H1 (cell line): ENCODE data around the gene MAP2K5. TPM values are rescaled to one million over a fixed set of nuclear protein-coding genes. Genes with fewer than 3 reads are reported as not detected.
A peak's percentile ranks its signal among the peaks of the same experiment; 100 is the strongest.

Experiments used
- CTCF ChIA-PET: fragments of 300-600 bp; sonication (Branson Sonifier 250); formaldehyde crosslinking; loops from one replicate; lab custom pipeline; 2021; ENCODE audit not compliant: partially characterized antibody; lab: Charles Lee
- POLR2A ChIA-PET: fragments of 300-600 bp; sonication (Branson Sonifier 250); formaldehyde crosslinking; loops from one replicate; lab custom pipeline; 2021; ENCODE audit warnings: inconsistent platforms; ENCODE audit not compliant: partially characterized antibody; lab: Charles Lee
- DNase-seq, 2 experiments: peaks; one replicate each; pipeline versions ENCODE4 v3.0.0 to v3.0.0-alpha.2; 2010 to 2022; ENCODE audit warnings: low spot score in 2 of 2, low read depth in 1 of 2, mixed read lengths in 1 of 2
- FAIRE-seq: peaks from 2 replicates; lab custom pipeline; 2011; peaks lifted over from hg19 to GRCh38; lab: Jason Lieb, UNC
- H2AFZ ChIP-seq: 2 replicates; pipeline ENCODE4 v1.8.1; 2012; ENCODE audit warnings: low read length, inconsistent platforms
- H2AK5ac ChIP-seq: 2 replicates; pipeline ENCODE4 v1.6.1; 2013; ENCODE audit warnings: low read depth, low read length
- H2BK120ac ChIP-seq: replicated peaks from 2 replicates; pipeline ENCODE3; 2013; ENCODE audit warnings: low read depth, low read length, inconsistent platforms
- H2BK12ac ChIP-seq: 2 replicates; pipeline ENCODE4 v1.6.1; 2013; ENCODE audit warnings: low read depth, low read length
- H2BK15ac ChIP-seq: 2 replicates; pipeline ENCODE4 v1.6.1; 2013; ENCODE audit warnings: low read length
- H2BK20ac ChIP-seq: 2 replicates; pipeline ENCODE4 v1.6.1; 2013; ENCODE audit warnings: low read length
- H2BK5ac ChIP-seq: 2 replicates; pipeline ENCODE4 v1.6.1; 2013; ENCODE audit warnings: low read depth, low read length
- H3K14ac ChIP-seq: 2 replicates; pipeline ENCODE4 v1.6.1; 2013; ENCODE audit warnings: inconsistent platforms; ENCODE audit not compliant: insufficient read length
- H3K18ac ChIP-seq: 2 replicates; pipeline ENCODE4 v1.6.1; 2013; ENCODE audit warnings: low read length; ENCODE audit errors: extremely low read depth
- H3K23ac ChIP-seq: 2 replicates; pipeline ENCODE4 v1.6.1; 2013; ENCODE audit warnings: inconsistent platforms; ENCODE audit not compliant: insufficient read length
- H3K23me2 ChIP-seq: 2 replicates; pipeline ENCODE4 v1.6.1; 2013; ENCODE audit warnings: low read depth, low read length
- H3K27ac ChIP-seq: 2 replicates; pipeline ENCODE4 v1.6.1; 2011; ENCODE audit warnings: low read depth, low read length, inconsistent platforms
- H3K27me3 ChIP-seq, 4 experiments: replicated peaks in 1 of 4; 1 replicate in 1 of 4; 2 replicates in 3 of 4; pipeline versions ENCODE4 v1.6.1 to v1.8.1; 2011 to 2013; ENCODE audit warnings: low read length in 3 of 4, mild to moderate bottlenecking in 3 of 4, inconsistent platforms in 2 of 4, mixed read lengths in 2 of 4, moderate library complexity in 1 of 4; ENCODE audit not compliant: control insufficient read depth in 3 of 4, insufficient read depth in 3 of 4; ENCODE audit errors: extremely low read depth in 1 of 4
- H3K36me3 ChIP-seq, 4 experiments: 2 replicates each; pipeline versions ENCODE4 v1.6.1 to v1.8.1; 2011 to 2013; ENCODE audit warnings: mild to moderate bottlenecking in 4 of 4, low read length in 3 of 4, moderate library complexity in 2 of 4, control low read depth in 1 of 4, inconsistent platforms in 1 of 4; ENCODE audit not compliant: insufficient read depth in 4 of 4, control insufficient read depth in 2 of 4
- H3K4ac ChIP-seq: replicated peaks from 2 replicates; pipeline ENCODE3; 2013; ENCODE audit warnings: low read length, low read depth, mixed read lengths, inconsistent platforms; ENCODE audit not compliant: insufficient read length
- H3K4me1 ChIP-seq, 4 experiments: replicated peaks in 1 of 4; 1 replicate in 1 of 4; 2 replicates in 3 of 4; pipeline versions ENCODE4 v1.6.1 to v1.8.1; 2011 to 2013; ENCODE audit warnings: low read length in 3 of 4, inconsistent platforms in 2 of 4, mixed read lengths in 1 of 4; ENCODE audit not compliant: insufficient read depth in 4 of 4, control insufficient read depth in 3 of 4
- H3K4me2 ChIP-seq, 2 experiments: 2 replicates each; pipeline versions ENCODE4 v1.6.1 to v1.8.1; 2011 to 2013; ENCODE audit warnings: low read depth in 2 of 2, low read length in 2 of 2, control low read depth in 1 of 2, inconsistent platforms in 1 of 2, mild to moderate bottlenecking in 1 of 2; ENCODE audit not compliant: insufficient read depth in 1 of 2
- H3K4me3 ChIP-seq, 4 experiments: fragments of 200-600, 300-600 bp in 1 of 4; sonication (generic), shearing (Covaris generic), sonication (Bioruptor Twin) in 1 of 4; 2 replicates each; pipeline versions ENCODE4 v1.5.1 to v1.8.1; 2011 to 2016; ENCODE audit warnings: low read length in 4 of 4, low read depth in 3 of 4, control low read depth in 2 of 4, inconsistent platforms in 2 of 4, mild to moderate bottlenecking in 2 of 4, mixed read lengths in 1 of 4, moderate library complexity in 1 of 4; ENCODE audit not compliant: insufficient read depth in 2 of 4; ENCODE audit errors: extremely low read depth in 1 of 4
- H3K56ac ChIP-seq: replicated peaks from 2 replicates; pipeline ENCODE3; 2013; ENCODE audit warnings: low read depth, mild to moderate bottlenecking, mixed read lengths, low read length, inconsistent platforms; ENCODE audit not compliant: insufficient read length
- H3K79me1 ChIP-seq: 2 replicates; pipeline ENCODE4 v1.6.1; 2013; ENCODE audit warnings: low read depth, low read length, control low read depth
- H3K79me2 ChIP-seq, 2 experiments: 2 replicates each; pipeline versions ENCODE4 v1.6.1 to v1.8.1; 2012 to 2013; ENCODE audit warnings: low read length in 2 of 2, mild to moderate bottlenecking in 2 of 2, inconsistent platforms in 1 of 2; ENCODE audit not compliant: insufficient read depth in 2 of 2, control insufficient read depth in 1 of 2
- H3K9ac ChIP-seq, 4 experiments: replicated peaks in 1 of 4; 1 replicate in 1 of 4; 2 replicates in 3 of 4; pipeline versions ENCODE4 v1.6.1 to v1.8.1; 2011 to 2013; ENCODE audit warnings: low read depth in 3 of 4, low read length in 3 of 4, control low read depth in 2 of 4, mild to moderate bottlenecking in 2 of 4, moderate library complexity in 2 of 4, inconsistent platforms in 1 of 4; ENCODE audit errors: extremely low read depth in 1 of 4
- H3K9me3 ChIP-seq, 2 experiments: 2 replicates each; pipeline versions ENCODE4 v1.6.1 to v1.8.1; 2012 to 2013; ENCODE audit warnings: mild to moderate bottlenecking in 2 of 2, moderate library complexity in 2 of 2, control low read depth in 1 of 2, inconsistent platforms in 1 of 2, low read depth in 1 of 2, low read length in 1 of 2, mixed read lengths in 1 of 2; ENCODE audit not compliant: insufficient read depth in 2 of 2
- H4K20me1 ChIP-seq, 2 experiments: replicated peaks in 1 of 2; 2 replicates each; pipeline versions ENCODE3 to v1.8.1; 2011 to 2013; ENCODE audit warnings: inconsistent platforms in 2 of 2, low read length in 2 of 2, mild to moderate bottlenecking in 1 of 2; ENCODE audit not compliant: insufficient read depth in 2 of 2, control insufficient read depth in 1 of 2
- H4K5ac ChIP-seq: 2 replicates; pipeline ENCODE4 v1.6.1; 2013; ENCODE audit warnings: low read length, low read depth, mixed read lengths, inconsistent platforms; ENCODE audit not compliant: insufficient read length
- H4K8ac ChIP-seq: 2 replicates; pipeline ENCODE4 v1.8.0; 2013; ENCODE audit warnings: mild to moderate bottlenecking, moderate library complexity, low read length, inconsistent platforms; ENCODE audit not compliant: insufficient read depth; ENCODE audit errors: extremely low read depth
- H4K91ac ChIP-seq: replicated peaks from 2 replicates; pipeline ENCODE3; 2013; ENCODE audit warnings: low read length, mixed read lengths, inconsistent platforms; ENCODE audit not compliant: insufficient read length
- CBX5 ChIP-seq: fragments of 300-800, 300-1000 bp; sonication (generic); IDR thresholded peaks from 2 replicates; pipeline ENCODE4 v1.7.1; 2016; ENCODE audit warnings: antibody characterized with exemption, low read length, low read depth
- CEBPB ChIP-seq: IDR thresholded peaks from 2 replicates; pipeline ENCODE4 v1.6.1; 2012; ENCODE audit warnings: low read depth, low read length
- HDAC2 ChIP-seq, 2 experiments: fragments of 300-600 bp in 1 of 2; sonication (generic) in 1 of 2; IDR thresholded peaks; 2 replicates each; pipeline ENCODE4 v1.6.1; 2011 to 2012; ENCODE audit warnings: low read depth in 2 of 2, low read length in 2 of 2, mild to moderate bottlenecking in 2 of 2, moderate library complexity in 2 of 2, borderline replicate concordance in 1 of 2, inconsistent platforms in 1 of 2
- RXRA ChIP-seq: IDR thresholded peaks from 2 replicates; pipeline ENCODE4 v1.6.1; 2011; ENCODE audit warnings: low read depth, mild to moderate bottlenecking, low read length, moderate library complexity; ENCODE audit not compliant: insufficient read depth
- SUZ12 ChIP-seq: fragments of 200-600 bp; sonication (generic); IDR thresholded peaks from 2 replicates; pipeline ENCODE4 v1.6.1; 2012; ENCODE audit warnings: mild to moderate bottlenecking, inconsistent platforms, low read length, moderate library complexity, mixed read lengths
- WGBS, 2 experiments: shearing (Covaris generic) in 1 of 2; methylation state at CpG; one replicate each; pipeline versions ENCODE4 v1.1.6 to v1.1.7; 2013 to 2015; ENCODE audit warnings: low lambda C conversion rate in 2 of 2, mixed read lengths in 2 of 2, inconsistent platforms in 1 of 2, low coverage in 1 of 2, missing lambda C conversion rate in 1 of 2; ENCODE audit not compliant: insufficient replicate concordance in 2 of 2, insufficient coverage in 1 of 2, insufficient read length in 1 of 2; ENCODE audit errors: extremely low coverage in 1 of 2, missing lambda C conversion rate in 1 of 2; 5-methylcytosine and 5-hydroxymethylcytosine counted together
- polyA plus RNA-seq, 7 experiments: library from polyadenylated mRNA; depleted of rRNA in 3 of 7; stranded (reverse) in 5 of 7; unstranded in 2 of 7; fragments of >200 nt in 5 of 7; fragments of 200-250 nt in 2 of 7; gene quantifications; 1 replicate in 5 of 7; 2 replicates in 1 of 7; 4 replicates in 1 of 7; pipeline versions ENCODE4 v1.2.1 to v1.2.3, GENCODE V29; 2011 to 2013; ENCODE audit warnings: missing spikeins in 2 of 7, mixed read lengths in 2 of 7
- total RNA-seq: library from RNA; stranded (reverse); fragmentation: NEBNext Ultra II Directional; extraction: Animal tissue kit (Norgen Biotek cat#: 25700); gene quantifications from 2 replicates; pipeline ENCODE4 v1.2.1, GENCODE V29; 2021

MAP2K5 gene
- total and polyA plus RNA-seq, 2 of the 8 experiments (the other 6 are each of a cell fraction or from before 2014, with no cell fraction given): 4.4 to 15.8 TPM

DNA sequence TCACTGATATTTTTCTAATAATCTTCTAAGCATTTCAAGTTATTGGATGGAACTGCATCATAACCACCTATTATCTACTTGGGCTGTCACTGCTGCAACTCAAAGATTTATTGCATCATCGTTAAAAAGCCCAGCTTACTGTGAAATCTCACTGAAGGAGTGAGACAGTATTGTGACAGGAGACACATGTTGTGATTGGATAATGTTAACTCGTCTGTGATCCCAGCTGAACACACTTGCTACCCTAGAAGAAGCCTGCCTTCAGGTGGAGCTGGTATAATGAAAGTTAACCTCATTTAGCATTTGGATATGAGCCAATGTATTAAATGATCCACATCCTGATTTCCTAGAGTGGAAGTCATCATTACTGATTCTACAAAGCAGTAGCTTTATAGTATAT, 138.1 kb downstream of the MAP2K5 start:
- no peak for TF ChIP-seq CBX5
- TF ChIP-seq SUZ12: no peak
- no peak for TF ChIP-seq RXRA
- peak; percentile 60; the same call in 1 of the 2 replicates for TF ChIP-seq CEBPB
- no peak for TF ChIP-seq HDAC2 (IDR thresholded peaks at IDR 0.05; ENCODE audit: borderline replicate concordance in 1 of 2, low read depth in 2 of 2, low read length in 2 of 2)
- POLR2A ChIA-PET: no interaction called here

More for the DNA sequence above, 138.1 kb downstream of the MAP2K5 start:
- DNase-seq: no peak
- no peak overlapping the region for H4K5ac ChIP-seq
- no peaks in the 10 kb centered on the region for H3K23me2 ChIP-seq
- H3K36me3 ChIP-seq: peaks cover 0 to 3% (median 0%) of the 10 kb centered on the region in 4 experiments; a peak in 3 of 8 replicates
- H3K9ac ChIP-seq: no peak overlapping the region
- H2BK5ac ChIP-seq: no peak overlapping the region
- 88% methylated on average over 2 of the region's 2 CpGs; no CpG with 5 or more reads in 1 of the 2 experiments for WGBS, 2 experiments
- H3K56ac ChIP-seq: no peak overlapping the region
- no peak overlapping the region for H3K18ac ChIP-seq
- no peak overlapping the region for H4K8ac ChIP-seq
- no peak overlapping the region for H3K23ac ChIP-seq
- no peak overlapping the region for H2BK120ac ChIP-seq
- H3K4me3 ChIP-seq: no peak overlapping the region
- no peak overlapping the region for H2BK15ac ChIP-seq
- no peak overlapping the region for H3K4ac ChIP-seq
- no peak overlapping the region for H3K4me2 ChIP-seq
- no peaks in the 10 kb centered on the region for H3K27me3 ChIP-seq
- H4K20me1 ChIP-seq: no peaks in the 10 kb centered on the region
- no peak overlapping the region for H4K91ac ChIP-seq
- H2BK12ac ChIP-seq: no peak overlapping the region
- no peak overlapping the region for H2AFZ ChIP-seq
- FAIRE-seq: no peak
- no peak overlapping the region for H3K14ac ChIP-seq
- no peak overlapping the region for H2AK5ac ChIP-seq
- H3K27ac ChIP-seq: no peak overlapping the region
- no peak overlapping the region for H2BK20ac ChIP-seq
- CTCF ChIA-PET: no interaction called here
- H3K9me3 ChIP-seq: peaks cover 6 to 12% of the 10 kb centered on the region in 2 experiments; a peak in 2 of 4 replicates
- no peaks in the 10 kb centered on the region for H3K79me2 ChIP-seq
- no peaks in the 10 kb centered on the region for H3K79me1 ChIP-seq
- H3K4me1 ChIP-seq: no peaks in the 10 kb centered on the region
